Astrocyte of the spinal cord (primary cell): ENCODE measurements around the gene DUSP12.

Experiments used
- DNase-seq: peaks from one replicate; pipeline ENCODE4 v3.0.0; 2011; ENCODE audit warnings: low read depth, low spot score
- H3K4me3 ChIP-seq: 2 replicates; pipeline ENCODE4 v1.5.1; 2011; ENCODE audit warnings: low read depth, mild to moderate bottlenecking, low read length, moderate library complexity
- CTCF ChIP-seq: IDR thresholded peaks from 2 replicates; pipeline ENCODE4 v1.5.1; 2012; ENCODE audit warnings: low read depth, mild to moderate bottlenecking, low read length, inconsistent platforms
- in situ Hi-C: cut with HindIII; loops from 2 replicates; pipeline ENCODE4 v1.10.0; 2017; ENCODE audit warnings: low sequenced_read_pairs

Gene DUSP12

DNA sequence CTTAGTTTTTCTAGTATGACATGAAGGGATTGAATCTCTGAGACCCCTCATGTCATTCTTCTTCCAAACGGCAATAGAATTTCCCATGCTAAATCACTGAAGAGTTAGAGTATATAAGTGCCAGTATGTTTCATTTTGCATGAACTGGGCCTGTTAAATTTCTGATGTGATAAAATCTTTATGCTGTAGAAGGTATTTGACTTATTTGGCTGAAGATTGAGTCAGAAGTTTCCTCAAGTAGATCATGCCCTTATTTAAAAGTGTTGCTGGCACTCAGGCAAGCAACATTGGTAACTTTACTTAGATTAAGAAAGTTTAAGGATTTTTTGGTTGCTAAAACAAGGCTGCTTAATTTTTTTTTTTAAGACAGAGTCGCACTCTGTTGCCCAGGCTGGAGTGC, 29.8 kb downstream of the DUSP12 start:
- TF ChIP-seq CTCF, result no peak
- no peak for DNase-seq
- no peak overlapping the region for H3K4me3 ChIP-seq
- in situ Hi-C loops, result no loop called here

DNA sequence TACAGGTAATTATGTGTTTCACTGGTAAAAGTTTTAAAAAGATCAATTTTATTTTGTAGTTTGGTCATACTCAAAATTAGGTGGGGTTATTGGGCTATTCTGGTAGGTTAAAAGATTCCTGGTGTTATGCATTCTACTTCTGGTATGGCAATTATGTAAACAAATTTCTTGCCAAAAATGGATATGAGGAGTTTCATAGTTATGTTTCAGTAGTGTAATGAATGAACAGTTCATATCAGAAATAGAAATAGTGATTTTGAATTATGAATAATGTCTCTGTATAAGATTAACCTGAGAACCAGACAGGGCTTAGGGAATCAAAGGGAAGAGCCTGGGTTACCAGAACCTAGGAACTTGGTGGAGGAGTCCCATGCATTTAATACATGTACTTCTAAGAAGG, 32.4 kb downstream of the DUSP12 start:
- in situ Hi-C loops, result no loop called here
- no peak for TF ChIP-seq CTCF
- H3K4me3 ChIP-seq, result no peak overlapping the region
- DNase-seq, result no peak

GRCh38 chr1:161782886-161783285, 33.3 kb downstream of the DUSP12 start:
- no peak overlapping the region for H3K4me3 ChIP-seq
- no peak for DNase-seq
- in situ Hi-C loops, result no loop called here
- no peak for TF ChIP-seq CTCF

DNA sequence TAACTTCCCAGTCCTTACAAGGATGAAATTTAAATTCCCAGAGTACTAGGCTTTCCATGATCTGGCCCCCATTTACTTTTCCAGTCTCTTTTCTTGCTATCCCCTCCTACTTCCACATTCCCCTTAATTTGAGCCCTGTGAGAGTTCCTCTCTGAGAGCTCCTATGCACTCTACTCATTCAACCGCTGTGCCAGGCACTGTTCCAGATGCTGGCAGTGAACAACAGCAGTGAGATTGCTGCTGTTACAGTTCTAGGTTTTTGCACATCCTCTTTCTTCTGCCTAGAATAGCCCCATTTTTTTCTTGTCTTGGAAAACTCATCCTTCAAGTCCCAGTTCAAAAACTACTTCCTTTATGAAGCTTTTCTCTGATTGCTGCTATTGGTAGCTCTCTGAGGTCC, 35.4 kb downstream of the DUSP12 start:
- H3K4me3 ChIP-seq, result no peak overlapping the region
- in situ Hi-C loops, result no loop called here
- DNase-seq, result no peak
- no peak for TF ChIP-seq CTCF

- TF ChIP-seq CTCF, result peak; percentile 20
- H3K4me3 ChIP-seq, result no peak overlapping the region
- no peak for DNase-seq
- in situ Hi-C loops, result no loop called here
Observed at GRCh38 chr1:161787355-161787754, 37.8 kb downstream of the DUSP12 start.

GRCh38 chr1:161790587-161791317, 41.2 kb downstream of the DUSP12 start:
- DNase-seq, result no peak
- H3K4me3 ChIP-seq, result no peak overlapping the region
- TF ChIP-seq CTCF, result no peak
- in situ Hi-C loops, result no loop called here
